Measurements from ENCODE around the gene PACS2.

PACS2 gene

GRCh38 chr14:105421723-105422615 is 107.4 kb downstream of the PACS2 start:
- Histone ChIP-seq H3K4me1 (peaks cover 70% of the 10 kb centered on the region), H3K27me3 (no peaks in the 10 kb centered on the region), H3K4me2 (peak overlapping the region; percentile 100), H3K36me3 (peaks cover 50% of the 10 kb centered on the region), H3K9me3 (peaks cover 7% of the 10 kb centered on the region), H3K9ac (peak overlapping the region; percentile 98), H3K27ac (peak overlapping the region; percentile 97), H4K20me1 (peaks cover 67% of the 10 kb centered on the region), H3K4me3 (peak overlapping the region; percentile 94)
- TF ChIP-seq Cebpa-rat (IDR thresholded peaks at IDR 0.05) = no peak

GRCh38 chr14:105422695-105423487 is 108.3 kb downstream of the PACS2 start:
- H3K27ac ChIP-seq = peak overlapping the region; percentile 97; the same call in 1 of the 2 replicates
- peaks cover 10% of the 10 kb centered on the region for H3K9me3 ChIP-seq
- H3K4me1 ChIP-seq = peaks cover 75% of the 10 kb centered on the region
- peak overlapping the region; percentile 100 for H3K4me2 ChIP-seq
- H3K36me3 ChIP-seq = peaks cover 59% of the 10 kb centered on the region
- H4K20me1 ChIP-seq = peaks cover 76% of the 10 kb centered on the region
- no peaks in the 10 kb centered on the region for H3K27me3 ChIP-seq
- H3K9ac ChIP-seq = peak overlapping the region; percentile 98; the same call in 1 of the 2 replicates
- TF ChIP-seq Cebpa-rat (IDR thresholded peaks at IDR 0.05) = no peak
- peak overlapping the region; percentile 94 for H3K4me3 ChIP-seq

GRCh38 chr14:105423488-105424195 is 109.1 kb downstream of the PACS2 start:
- TF ChIP-seq Cebpa-rat (IDR thresholded peaks at IDR 0.05) = no peak
- H3K27ac ChIP-seq = no peak overlapping the region
- H3K4me2 ChIP-seq = no peak overlapping the region
- H3K27me3 ChIP-seq = no peaks in the 10 kb centered on the region
- H3K9ac ChIP-seq = no peak overlapping the region
- peaks cover 10% of the 10 kb centered on the region for H3K9me3 ChIP-seq
- peaks cover 67% of the 10 kb centered on the region for H3K36me3 ChIP-seq
- peaks cover 83% of the 10 kb centered on the region for H4K20me1 ChIP-seq
- H3K4me3 ChIP-seq = no peak overlapping the region
- H3K4me1 ChIP-seq = peaks cover 75% of the 10 kb centered on the region

GRCh38 chr14:105424861-105425260 is 110.3 kb downstream of the PACS2 start:
- Histone ChIP-seq H3K27ac (no peak overlapping the region), H3K4me3 (no peak overlapping the region), H3K36me3 (peaks cover 75% of the 10 kb centered on the region), H3K4me2 (no peak overlapping the region), H3K27me3 (no peaks in the 10 kb centered on the region), H3K9me3 (peaks cover 10% of the 10 kb centered on the region), H3K4me1 (peaks cover 69% of the 10 kb centered on the region), H4K20me1 (peaks cover 96% of the 10 kb centered on the region), H3K9ac (no peak overlapping the region)
- TF ChIP-seq Cebpa-rat (IDR thresholded peaks at IDR 0.05) = no peak

- no peak for TF ChIP-seq Cebpa-rat (IDR thresholded peaks at IDR 0.05)
- H3K4me3 ChIP-seq = no peak overlapping the region
- no peaks in the 10 kb centered on the region for H3K27me3 ChIP-seq
- H3K9ac ChIP-seq = no peak overlapping the region
- no peak overlapping the region for H3K27ac ChIP-seq
- H3K4me1 ChIP-seq = peaks cover 66% of the 10 kb centered on the region
- H3K4me2 ChIP-seq = no peak overlapping the region
- peaks cover 84% of the 10 kb centered on the region for H3K36me3 ChIP-seq
- H3K9me3 ChIP-seq = peaks cover 20% of the 10 kb centered on the region
- peaks cover 100% of the 10 kb centered on the region for H4K20me1 ChIP-seq
These were observed 111.3 kb downstream of the PACS2 start for GRCh38 chr14:105425823-105426247.

GRCh38 chr14:105426416-105427130 is 112.0 kb downstream of the PACS2 start:
- Histone ChIP-seq H3K27me3 (no peaks in the 10 kb centered on the region), H3K27ac (no peak overlapping the region), H4K20me1 (peaks cover 100% of the 10 kb centered on the region), H3K9me3 (peaks cover 27% of the 10 kb centered on the region), H3K4me2 (no peak overlapping the region), H3K4me3 (no peak overlapping the region), H3K4me1 (peaks cover 59% of the 10 kb centered on the region), H3K36me3 (peaks cover 92% of the 10 kb centered on the region), H3K9ac (peak overlapping the region; percentile 24; the same call in 1 of the 2 replicates)
- TF ChIP-seq Cebpa-rat (IDR thresholded peaks at IDR 0.05) = no peak

GRCh38 chr14:105427412-105427811 is 112.9 kb downstream of the PACS2 start:
- H3K27ac ChIP-seq = no peak overlapping the region
- peaks cover 50% of the 10 kb centered on the region for H3K4me1 ChIP-seq
- TF ChIP-seq Cebpa-rat (IDR thresholded peaks at IDR 0.05) = no peak
- H3K4me2 ChIP-seq = peak overlapping the region; percentile 14; the same call in 1 of the 2 replicates
- peak overlapping the region; percentile 24; the same call in 1 of the 2 replicates for H3K9ac ChIP-seq
- peaks cover 93% of the 10 kb centered on the region for H3K36me3 ChIP-seq
- peaks cover 100% of the 10 kb centered on the region for H4K20me1 ChIP-seq
- H3K9me3 ChIP-seq = peaks cover 29% of the 10 kb centered on the region
- H3K27me3 ChIP-seq = no peaks in the 10 kb centered on the region
- H3K4me3 ChIP-seq = no peak overlapping the region

GRCh38 chr14:105427936-105428485 is 113.5 kb downstream of the PACS2 start:
- no peak overlapping the region for H3K9ac ChIP-seq
- H3K9me3 ChIP-seq = peaks cover 31% of the 10 kb centered on the region
- peaks cover 93% of the 10 kb centered on the region for H3K36me3 ChIP-seq
- H3K27me3 ChIP-seq = no peaks in the 10 kb centered on the region
- no peak overlapping the region for H3K4me3 ChIP-seq
- H3K4me1 ChIP-seq = peaks cover 44% of the 10 kb centered on the region
- TF ChIP-seq Cebpa-rat (IDR thresholded peaks at IDR 0.05) = no peak
- no peak overlapping the region for H3K27ac ChIP-seq
- H4K20me1 ChIP-seq = peaks cover 100% of the 10 kb centered on the region
- H3K4me2 ChIP-seq = peak overlapping the region; percentile 19; the same call in 1 of the 2 replicates
